ENCODE measurements around the gene CLDN6. TPM values are rescaled to one million over a fixed set of nuclear protein-coding genes. Genes with fewer than 3 reads are reported as not detected.
A peak's percentile ranks its signal among the peaks of the same experiment; 100 is the strongest.

CLDN6 gene
- total RNA-seq, 1 donor from 2014 or later = not detected

- DNase-seq (ENCODE audit: low read depth in 2 of 2) = no peak
Observed at GRCh38 chr16:3013998-3014690, 3.8 kb downstream of the CLDN6 start.

- DNase-seq (ENCODE audit: low read depth in 2 of 2) = no peak
Observed at GRCh38 chr16:3013491-3013951, 4.5 kb downstream of the CLDN6 start.

GRCh38 chr16:3012828-3013420 is 5.1 kb downstream of the CLDN6 start, which contains the start of gene CLDN9:
TSS of gene CLDN9 (plus strand) at chr16:3012923. CDS start at chr16:3013363, 440 bp downstream.
- no peak for DNase-seq (ENCODE audit: low read depth in 2 of 2)

DNA sequence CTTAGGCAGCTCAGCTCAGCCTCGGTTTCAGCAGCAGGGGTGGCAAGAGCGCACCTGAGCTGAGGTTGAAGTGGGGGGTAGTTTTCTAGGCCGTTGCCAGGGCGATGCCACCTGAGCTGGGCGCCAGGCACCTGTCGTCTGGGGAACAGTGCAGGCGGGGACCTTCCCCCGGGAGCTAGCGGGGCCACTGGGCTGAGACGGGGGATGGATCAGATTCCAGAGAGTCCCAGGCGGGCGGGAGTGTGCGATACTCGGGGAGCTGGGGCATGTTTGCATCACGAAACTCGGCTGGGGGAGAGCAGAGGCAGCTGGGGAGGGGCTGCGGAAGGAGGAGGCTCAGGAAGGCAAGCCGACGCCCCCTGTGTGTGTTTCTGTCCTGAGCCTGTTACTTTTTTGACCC is 5.7 kb downstream of the CLDN6 start:
- no peak for DNase-seq (ENCODE audit: low read depth in 2 of 2)

- DNase-seq (ENCODE audit: low read depth in 2 of 2) = no peak
Observed at GRCh38 chr16:3010510-3010909, 7.5 kb downstream of the CLDN6 start.

GRCh38 chr16:3009568-3010390 is 8.2 kb downstream of the CLDN6 start:
- DNase-seq (ENCODE audit: low read depth in 2 of 2) = no peak

DNA sequence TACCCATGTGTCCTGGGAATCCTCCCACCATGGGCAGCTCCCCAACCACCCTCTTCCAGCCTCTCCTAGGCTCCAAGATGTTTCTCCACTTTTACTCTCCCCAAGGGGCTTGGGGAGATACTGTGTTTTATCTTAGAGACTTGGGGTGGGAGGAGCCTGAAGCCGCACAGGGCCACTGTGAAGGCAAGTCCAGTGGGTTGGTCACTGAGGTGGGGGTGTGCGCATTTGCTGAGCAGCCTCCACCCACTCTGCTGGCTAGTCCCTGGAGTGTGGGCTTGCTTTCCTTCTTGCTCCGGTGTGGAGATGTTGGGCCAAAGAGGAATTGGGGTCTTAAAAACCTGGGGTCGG is 9.3 kb downstream of the CLDN6 start:
- no peak for DNase-seq (ENCODE audit: low read depth in 2 of 2)

DNA sequence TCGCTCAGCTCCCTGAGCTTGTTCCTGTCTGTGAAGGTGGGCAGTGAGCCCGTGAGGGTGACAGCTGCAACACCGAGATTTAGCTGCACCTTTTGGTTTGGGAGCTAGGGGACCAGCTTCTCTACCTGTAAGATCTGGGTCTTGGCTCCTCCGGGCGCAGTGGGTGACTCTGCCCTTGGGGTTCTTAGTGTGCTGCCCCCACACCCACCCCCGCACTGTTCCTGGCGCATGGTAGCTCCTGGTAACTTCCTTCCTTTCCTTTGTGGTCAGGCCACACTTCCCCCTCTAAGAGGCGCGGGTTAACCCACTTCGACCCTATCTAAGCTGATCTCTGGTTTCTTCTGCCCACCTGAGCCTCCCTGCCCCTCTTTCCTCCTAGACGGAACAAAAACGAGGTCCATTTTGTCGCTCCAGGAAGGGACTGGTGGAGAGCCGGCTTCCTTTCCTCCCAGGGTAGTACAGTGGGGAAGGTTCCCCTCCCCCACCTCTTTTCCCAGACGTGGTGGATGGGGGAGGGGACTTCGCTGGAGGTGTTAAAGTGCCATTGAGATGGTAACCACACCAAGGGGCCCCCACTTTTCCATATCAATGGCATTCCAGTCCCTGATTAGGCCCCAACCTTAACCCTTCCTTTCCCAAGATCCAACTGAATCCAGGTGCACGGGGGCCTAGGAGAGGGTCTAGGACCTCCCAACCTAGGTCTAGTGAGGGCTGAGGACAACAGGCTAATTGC is 9.9 kb downstream of the CLDN6 start:
- DNase-seq (ENCODE audit: low read depth in 2 of 2) = peak in 1 of 2 donors; percentile 29

DNA sequence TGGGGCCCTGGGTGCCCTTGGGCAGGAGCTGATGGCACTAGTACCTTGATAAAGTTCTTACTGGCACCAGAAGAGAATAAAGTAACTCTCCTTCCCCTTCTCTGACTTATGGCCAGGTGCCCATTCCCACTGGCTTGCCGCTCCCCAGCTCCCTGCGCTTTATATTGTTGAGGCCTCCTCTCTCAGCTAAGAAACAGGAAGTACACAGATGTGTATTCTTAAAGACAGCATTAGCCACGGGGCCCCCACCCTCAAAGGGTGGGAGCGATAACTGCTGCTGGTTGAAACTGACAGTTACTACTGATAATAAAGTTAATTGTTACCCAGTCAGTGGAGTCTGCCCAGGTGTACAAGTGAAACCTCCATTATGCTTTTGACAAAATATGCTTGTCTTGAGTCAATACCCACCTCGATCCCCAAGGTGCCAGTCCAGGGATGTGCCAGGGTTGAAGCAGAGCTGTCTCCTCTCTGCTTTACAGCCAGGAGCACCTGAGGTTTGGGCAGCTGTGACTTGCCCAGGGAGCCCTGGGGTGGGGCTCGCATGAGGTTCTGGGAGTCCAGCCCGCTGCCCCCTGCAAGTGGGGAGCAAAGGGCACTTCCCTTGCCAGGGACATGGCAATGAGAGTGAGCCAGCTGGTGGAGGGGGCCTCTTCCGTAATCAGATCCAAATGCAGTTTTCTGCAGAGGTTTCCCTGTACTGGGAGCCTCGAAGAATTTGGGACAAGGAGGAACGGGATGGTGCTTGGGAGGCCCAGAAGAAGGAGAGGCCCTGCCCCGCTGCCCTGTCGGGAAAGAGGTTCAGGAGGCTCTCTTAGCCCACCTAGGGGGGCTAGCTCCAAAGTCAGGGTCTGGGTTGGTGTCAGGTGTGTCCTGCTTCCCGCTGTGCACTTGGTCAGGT is 10.7 kb downstream of the CLDN6 start:
- DNase-seq (ENCODE audit: low read depth in 2 of 2) = no peak

DNA sequence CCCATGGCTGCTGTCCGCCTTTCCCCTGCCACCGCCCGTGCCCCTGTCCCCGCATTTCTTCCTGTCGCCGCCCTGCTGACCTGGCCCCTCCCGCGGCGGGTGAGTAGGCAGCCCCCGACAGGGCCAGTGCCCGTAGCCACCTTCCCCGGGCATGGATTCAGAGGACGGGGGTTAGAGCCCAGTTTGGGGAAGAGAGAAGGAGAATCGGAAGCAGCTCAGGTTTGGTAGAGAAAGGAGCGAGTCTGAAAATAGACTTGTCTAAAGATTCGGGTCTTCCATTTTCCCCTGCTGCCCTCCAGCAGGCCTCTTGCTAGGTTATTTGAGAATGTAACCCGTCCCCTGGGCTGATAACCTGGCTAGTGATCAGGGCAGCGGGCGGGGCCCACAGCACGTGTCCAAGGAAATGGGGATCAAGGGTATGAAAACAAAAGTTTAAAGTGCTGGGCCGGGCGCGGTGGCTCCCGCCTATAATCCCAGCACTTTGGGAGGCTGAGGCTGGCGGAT is 13.2 kb downstream of the CLDN6 start:
- no peak for DNase-seq (ENCODE audit: low read depth in 2 of 2)

DNA sequence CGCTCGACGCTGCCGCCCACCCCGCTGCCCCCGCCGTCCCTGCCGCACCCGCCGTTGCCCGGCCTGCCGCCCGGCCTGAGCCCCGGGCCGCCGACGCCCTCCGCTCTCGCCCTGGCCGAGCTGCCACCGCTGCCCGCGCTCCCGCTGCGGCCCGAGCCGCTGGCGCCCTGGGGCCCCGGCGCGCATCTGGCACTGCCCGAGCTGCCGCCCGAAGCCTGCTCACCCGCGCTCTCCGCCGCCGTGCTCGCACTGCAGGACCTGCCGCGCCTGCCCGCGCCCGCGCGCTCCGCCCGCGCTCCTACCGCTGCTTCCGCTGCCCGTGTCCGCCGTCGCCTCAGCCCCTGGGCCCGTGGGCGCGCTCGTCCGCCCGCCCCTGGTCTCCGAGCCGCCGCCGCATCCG is 13.7 kb downstream of the CLDN6 start:
- DNase-seq (ENCODE audit: low read depth in 2 of 2) = no peak

- DNase-seq (ENCODE audit: low read depth in 2 of 2) = peak; percentile 98 to 100
Observed at GRCh38 chr16:3003582-3004270, 14.3 kb downstream of the CLDN6 start.

- no peak for DNase-seq (ENCODE audit: low read depth in 2 of 2)
Observed at GRCh38 chr16:3001316-3001715, 16.7 kb downstream of the CLDN6 start.

DNA sequence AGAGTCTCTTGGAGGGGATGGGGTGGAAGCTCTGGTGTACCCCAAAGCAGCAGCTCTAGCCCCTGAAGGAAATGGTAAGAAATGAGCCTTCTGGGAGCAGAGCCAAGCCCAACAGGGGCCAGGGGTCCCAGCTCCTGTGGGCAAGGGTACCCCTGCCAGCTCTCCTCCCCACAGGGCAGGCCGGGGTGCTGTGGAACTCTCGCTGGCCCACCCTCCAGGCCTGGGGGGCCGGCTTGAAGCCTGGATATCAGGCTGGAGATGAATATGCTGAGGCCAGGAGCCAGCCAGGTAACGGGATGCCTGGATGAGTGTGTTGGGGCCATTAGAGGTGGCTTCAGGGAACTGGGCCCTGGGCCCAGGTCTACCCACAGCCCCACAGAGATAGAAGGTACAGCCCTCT is 17.4 kb downstream of the CLDN6 start:
- DNase-seq (ENCODE audit: low read depth in 2 of 2) = no peak

DNA sequence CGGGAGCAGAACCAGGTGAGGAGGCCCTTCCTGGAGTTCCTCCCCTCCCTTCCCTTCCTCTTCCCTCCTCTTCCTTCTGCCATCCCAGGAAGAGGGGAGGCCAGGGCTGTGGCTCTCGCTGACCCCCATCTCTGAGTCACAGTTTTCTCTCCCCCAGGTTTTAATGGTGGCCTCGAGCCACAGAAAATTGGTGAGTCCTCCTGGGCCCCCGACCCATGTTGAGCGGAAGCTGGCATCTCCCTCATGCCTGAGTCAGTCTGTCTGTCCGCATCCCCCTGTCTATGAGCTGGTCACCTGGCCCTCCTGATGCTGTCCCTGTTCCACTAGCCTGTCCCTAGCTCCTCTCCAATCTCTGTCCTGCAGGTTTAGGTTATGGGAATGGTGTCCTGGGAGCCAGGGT is 18.1 kb downstream of the CLDN6 start:
- DNase-seq (ENCODE audit: low read depth in 2 of 2) = no peak

- DNase-seq (ENCODE audit: low read depth in 2 of 2) = no peak
Observed at GRCh38 chr16:2996298-2996697, 21.7 kb downstream of the CLDN6 start.

- no peak for DNase-seq (ENCODE audit: low read depth in 2 of 2)
Observed at GRCh38 chr16:2992383-2993081, 25.5 kb downstream of the CLDN6 start.

- no peak for DNase-seq (ENCODE audit: low read depth in 2 of 2)
Observed at GRCh38 chr16:2991566-2992261, 26.3 kb downstream of the CLDN6 start.

- DNase-seq (ENCODE audit: low read depth in 2 of 2) = no peak
Observed at GRCh38 chr16:2990891-2991290, 27.1 kb downstream of the CLDN6 start.

Data from dermis microvascular lymphatic vessel endothelial cell (primary cell).